ENCODE measurements around the gene LRP1-AS.

LRP1-AS gene

GRCh38 chr12:57157588-57158173, 10.3 kb upstream of the LRP1-AS start:
- no peak overlapping the region for H3K4me3 ChIP-seq (ENCODE audit: low read depth, low read length)
- no peak for TF ChIP-seq CTCF (IDR thresholded peaks at IDR 0.05; ENCODE audit: borderline replicate concordance, insufficient read depth, low read depth, low read length)

- no peak overlapping the region for H3K4me3 ChIP-seq (ENCODE audit: low read depth, low read length)
- TF ChIP-seq CTCF (IDR thresholded peaks at IDR 0.05; ENCODE audit: borderline replicate concordance, insufficient read depth, low read depth, low read length) = no peak
Measured at GRCh38 chr12:57156701-57157403, 9.4 kb upstream of the LRP1-AS start.

GRCh38 chr12:57154804-57155434, 7.5 kb upstream of the LRP1-AS start:
- no peak for TF ChIP-seq CTCF (IDR thresholded peaks at IDR 0.05; ENCODE audit: borderline replicate concordance, insufficient read depth, low read depth, low read length)
- no peak overlapping the region for H3K4me3 ChIP-seq (ENCODE audit: low read depth, low read length)

- H3K4me3 ChIP-seq (ENCODE audit: low read depth, low read length) = no peak overlapping the region
- TF ChIP-seq CTCF (IDR thresholded peaks at IDR 0.05; ENCODE audit: borderline replicate concordance, insufficient read depth, low read depth, low read length) = no peak
Measured at GRCh38 chr12:57154076-57154475, 6.7 kb upstream of the LRP1-AS start.

GRCh38 chr12:57153415-57153997, 6.1 kb upstream of the LRP1-AS start:
- H3K4me3 ChIP-seq (ENCODE audit: low read depth, low read length) = no peak overlapping the region
- TF ChIP-seq CTCF (IDR thresholded peaks at IDR 0.05; ENCODE audit: borderline replicate concordance, insufficient read depth, low read depth, low read length) = no peak

GRCh38 chr12:57152639-57153038, 5.2 kb upstream of the LRP1-AS start:
- H3K4me3 ChIP-seq (ENCODE audit: low read depth, low read length) = no peak overlapping the region
- TF ChIP-seq CTCF (IDR thresholded peaks at IDR 0.05; ENCODE audit: borderline replicate concordance, insufficient read depth, low read depth, low read length) = no peak
